ENCODE results near the gene NTRK3.

Gene NTRK3

DNA sequence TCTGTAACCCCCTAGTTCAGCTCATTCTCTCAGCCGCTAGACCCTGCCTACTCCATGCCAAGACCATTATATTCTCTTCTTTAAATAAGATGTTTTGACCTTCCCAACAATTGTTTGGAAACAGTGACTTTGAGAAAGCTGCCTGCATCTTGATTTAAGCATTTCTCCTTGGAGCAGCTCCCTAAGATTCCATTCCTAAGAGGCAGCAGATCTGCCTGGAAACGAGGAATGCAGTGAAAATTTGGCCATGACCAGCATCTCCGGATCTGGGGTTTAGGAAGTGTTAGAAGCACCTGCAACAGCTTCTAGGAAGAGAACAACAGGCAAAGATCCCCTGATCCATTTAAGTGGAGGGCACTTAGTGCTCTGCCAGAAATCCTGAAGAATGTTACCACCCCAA, 235.7 kb downstream of the NTRK3 start:
- DNase-seq, result no peak

GRCh38 chr15:88019656-88020055, 236.9 kb downstream of the NTRK3 start:
- DNase-seq, result no peak

- no peak for DNase-seq
Observed at GRCh38 chr15:88018869-88019641, 237.5 kb downstream of the NTRK3 start.

- DNase-seq, result no peak
Observed at GRCh38 chr15:88017753-88018152, 238.8 kb downstream of the NTRK3 start.

DNA sequence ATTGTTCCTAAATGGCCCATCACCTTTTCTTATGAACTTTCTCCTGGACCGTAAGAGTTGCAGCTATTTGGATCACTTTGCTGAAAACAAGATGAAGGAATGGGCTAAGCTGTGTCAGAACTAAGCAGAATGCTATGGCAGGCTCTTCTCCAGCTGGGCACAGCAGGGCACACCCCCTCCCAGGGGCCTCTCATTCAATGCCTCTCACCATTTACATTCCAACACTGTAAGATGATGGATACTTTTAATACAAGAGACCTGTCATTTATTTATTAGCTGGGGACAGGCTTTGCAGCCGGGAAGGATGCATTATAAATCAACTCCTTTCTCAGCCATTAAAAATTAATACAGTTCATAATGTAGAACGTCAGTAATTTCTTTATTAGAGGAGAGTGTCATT, 240.1 kb downstream of the NTRK3 start:
- no peak for DNase-seq

DNA sequence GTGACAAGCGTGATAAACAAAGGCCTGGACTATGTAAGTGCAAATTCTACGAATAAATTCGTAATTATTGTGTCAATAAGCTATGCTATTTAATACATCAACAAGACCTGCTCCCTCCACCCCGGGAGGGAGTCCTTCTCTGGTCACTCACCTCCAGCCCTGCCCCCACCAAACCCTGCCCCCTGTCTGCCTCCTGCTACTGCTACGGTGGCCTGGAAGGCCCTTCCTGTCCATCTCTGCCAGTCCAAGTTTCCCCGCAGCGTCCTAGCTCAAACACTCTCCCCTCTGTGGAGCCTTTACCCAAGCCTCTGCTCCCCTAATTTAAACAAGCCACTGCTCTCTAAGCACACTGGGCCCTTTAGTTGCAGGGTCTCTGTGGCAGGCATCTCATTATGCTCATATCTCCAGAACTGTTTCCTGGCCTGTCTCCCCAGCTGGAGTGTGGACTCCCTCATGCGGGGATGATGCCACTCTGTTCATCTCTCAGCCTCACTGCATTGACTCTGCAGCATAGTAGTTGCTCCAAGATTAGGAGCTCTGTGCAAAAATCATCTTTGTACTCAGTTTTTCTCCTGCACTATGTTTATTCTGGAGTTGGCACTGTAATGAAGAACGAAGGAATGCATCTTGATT, 241.2 kb downstream of the NTRK3 start:
- no peak for DNase-seq

DNA sequence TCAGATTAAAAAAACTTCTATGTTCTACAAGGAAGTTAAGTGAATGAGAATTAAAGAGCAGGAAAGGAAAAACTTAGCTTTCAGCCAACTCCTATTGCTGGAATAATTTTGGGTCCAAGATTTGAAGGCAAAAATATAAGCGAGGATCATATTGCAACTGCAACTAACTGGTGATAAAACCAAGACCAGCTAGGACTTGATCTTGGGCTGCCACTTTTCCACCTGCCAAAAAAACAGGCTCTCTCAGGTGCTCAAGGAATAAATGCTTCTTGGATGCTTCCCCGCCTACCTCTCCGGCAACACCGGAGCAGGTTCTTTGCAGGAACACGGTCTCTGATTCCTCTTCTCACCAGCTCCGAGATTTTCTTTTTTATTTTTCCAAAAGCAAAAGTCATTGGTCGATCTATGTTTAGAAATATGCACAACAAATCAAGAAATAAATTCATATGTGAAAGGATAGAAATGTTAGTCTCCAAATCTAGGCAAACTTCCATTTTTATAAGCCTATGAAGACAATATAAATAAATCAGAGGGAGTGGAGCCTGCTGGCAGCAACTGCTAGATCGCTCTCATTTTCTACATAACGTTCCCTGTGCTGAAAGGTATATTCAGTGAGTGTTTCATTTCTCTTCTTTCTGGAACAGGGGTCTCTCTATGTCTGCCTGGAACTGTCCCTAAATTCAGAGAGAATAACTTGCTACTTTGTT, 241.9 kb downstream of the NTRK3 start:
- no peak for DNase-seq

DNA sequence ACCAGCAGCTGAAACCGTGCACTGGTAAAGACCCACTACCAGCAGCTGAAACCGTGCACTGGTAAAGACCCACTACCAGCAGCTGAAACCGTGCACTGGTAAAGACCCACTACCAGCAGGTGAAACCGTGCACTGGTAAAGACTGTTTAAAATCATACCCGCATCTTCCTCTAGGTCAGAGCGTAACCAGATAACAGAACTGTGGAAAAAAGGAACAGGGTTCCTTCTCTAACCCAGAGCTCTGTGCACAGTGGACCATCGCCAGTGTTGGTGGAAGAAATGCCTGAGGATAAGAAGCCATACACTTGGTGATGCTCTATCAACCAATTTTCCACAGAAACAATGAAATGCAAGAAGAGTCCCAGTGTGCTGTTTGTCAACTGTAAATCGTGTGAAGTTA, 243.4 kb downstream of the NTRK3 start:
- DNase-seq, result no peak

GRCh38 chr15:88012688-88013087, 243.9 kb downstream of the NTRK3 start:
- no peak for DNase-seq

- no peak for DNase-seq
Observed at GRCh38 chr15:88012233-88012632, 244.3 kb downstream of the NTRK3 start.

GRCh38 chr15:88011533-88011932, 245.0 kb downstream of the NTRK3 start:
- no peak for DNase-seq

DNA sequence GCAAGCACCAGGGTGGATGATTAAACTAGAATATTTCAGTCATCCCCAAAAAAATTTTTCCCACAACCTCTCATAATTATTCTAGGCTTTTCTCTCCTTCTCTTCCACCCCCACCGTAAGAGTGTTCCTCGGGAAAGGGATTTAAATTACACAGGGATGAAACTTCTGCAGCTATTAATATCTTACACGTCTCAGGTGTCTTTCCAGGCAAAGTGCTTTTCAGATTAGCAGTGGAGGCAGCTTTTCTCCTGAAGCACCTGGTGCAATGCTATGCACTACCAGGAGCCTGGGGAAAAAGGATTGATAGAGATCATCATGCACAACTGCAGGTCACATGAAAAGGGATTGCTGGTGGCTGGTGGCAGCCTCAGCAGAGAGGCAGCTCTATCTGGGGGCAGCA, 250.4 kb downstream of the NTRK3 start:
- no peak for DNase-seq

GRCh38 chr15:88004399-88004798, 252.1 kb downstream of the NTRK3 start:
- no peak for DNase-seq

- no peak for DNase-seq
Observed at GRCh38 chr15:88003541-88004327, 252.8 kb downstream of the NTRK3 start.

- DNase-seq, result no peak
Observed at GRCh38 chr15:88002706-88003105, 253.8 kb downstream of the NTRK3 start.

- no peak for DNase-seq
Observed at GRCh38 chr15:87998630-87999029, 257.9 kb downstream of the NTRK3 start.

DNA sequence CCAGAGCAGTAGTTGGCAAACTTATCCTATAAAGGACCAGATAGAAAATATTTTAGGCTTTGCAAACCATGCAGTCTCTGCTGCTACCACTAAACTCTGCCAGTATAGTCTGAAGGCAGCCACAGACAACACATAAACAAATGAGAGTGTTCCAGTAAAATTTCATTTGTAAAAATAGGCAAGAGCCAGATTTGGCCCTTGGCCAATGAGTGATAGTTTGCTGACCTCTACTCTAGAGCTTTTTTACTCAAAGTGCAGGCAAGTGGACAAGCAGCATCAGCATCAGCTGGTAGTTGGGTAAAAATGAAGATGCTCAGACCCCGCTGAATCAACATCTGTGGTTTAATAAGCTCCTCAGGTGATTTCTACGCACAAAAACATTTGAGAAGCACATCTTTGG, 269.8 kb downstream of the NTRK3 start:
- DNase-seq, result no peak

DNA sequence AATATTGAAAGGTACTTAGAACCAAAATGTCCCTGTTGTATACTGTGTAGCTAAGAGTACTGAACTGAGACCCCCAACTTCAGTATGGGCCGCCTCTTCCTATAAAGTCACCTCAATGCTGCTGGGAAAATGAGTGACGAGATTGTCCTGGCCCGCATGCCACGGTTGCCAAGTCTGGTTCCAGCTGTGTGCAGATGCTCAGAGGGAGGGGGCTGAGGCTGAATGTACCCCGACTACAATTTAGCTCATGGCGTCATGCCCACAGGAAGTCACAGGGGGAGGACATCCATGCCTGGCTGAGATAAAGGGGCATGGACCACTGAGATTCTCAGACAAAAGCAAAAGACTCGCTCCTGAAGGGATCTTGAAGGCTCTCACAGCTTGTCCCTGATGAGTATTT, 271.1 kb downstream of the NTRK3 start:
- no peak for DNase-seq

- DNase-seq, result no peak
Observed at GRCh38 chr15:87981969-87982368, 274.6 kb downstream of the NTRK3 start.

- DNase-seq, result no peak
Observed at GRCh38 chr15:87977907-87978306, 278.6 kb downstream of the NTRK3 start.

DNA sequence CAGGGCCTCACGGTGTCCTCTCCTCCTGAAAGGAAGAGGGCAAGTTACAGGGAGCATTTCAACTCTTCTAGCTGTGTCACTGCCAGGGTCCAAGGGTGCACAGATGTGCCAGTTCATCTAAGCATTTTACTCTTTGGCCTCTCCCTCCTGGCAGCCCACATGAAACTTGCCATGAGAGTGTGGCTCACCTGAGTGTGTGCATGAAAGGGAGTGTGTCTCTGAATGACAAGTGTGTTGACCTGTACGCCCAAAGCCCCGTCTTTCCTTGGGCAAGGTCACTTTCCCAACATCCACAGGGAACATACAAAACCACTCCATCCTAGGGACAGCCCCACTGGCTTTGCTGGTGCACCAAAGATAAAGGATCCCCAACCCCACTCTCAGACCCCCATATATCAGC, 280.0 kb downstream of the NTRK3 start:
- no peak for DNase-seq

GRCh38 chr15:87973501-87974215, 282.9 kb downstream of the NTRK3 start:
- no peak for DNase-seq

DNA sequence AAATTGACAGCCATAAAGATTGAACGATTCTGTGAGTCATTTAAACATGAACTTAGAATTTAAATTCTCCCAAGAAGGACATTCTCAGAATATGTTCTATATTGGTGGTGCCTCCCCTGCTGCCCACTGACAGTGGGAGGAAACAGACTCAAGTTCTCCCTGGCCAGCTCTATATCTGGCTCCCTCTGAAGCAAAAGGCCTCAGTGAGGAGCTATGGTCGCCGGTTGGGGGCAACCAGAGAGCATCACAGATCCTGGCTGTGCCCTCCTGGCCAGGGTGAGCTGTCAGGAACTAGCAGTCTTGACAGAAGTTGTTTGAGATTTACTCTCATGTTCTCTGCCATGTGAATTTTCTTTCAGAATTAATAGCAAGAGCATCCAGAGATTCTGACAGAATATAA, 285.5 kb downstream of the NTRK3 start:
- no peak for DNase-seq

All from inflammatory macrophage treated with lipopolysaccharide for 4 hours (primary cell).